Thyroid gland (tissue), 4 donors: ENCODE measurements around the gene KLHL21. TPM values are rescaled to one million over a fixed set of nuclear protein-coding genes. Genes with fewer than 3 reads are reported as not detected.

ENCODE experiments used
- DNase-seq, 2 donors: peaks; one replicate each; pipeline ENCODE4 v3.0.0-alpha.2; 2019
- H3K27ac ChIP-seq, 3 donors: fragments of 200-600 bp; sonication (generic); 1 replicate in 2 of 3; 2 replicates in 1 of 3; pipeline ENCODE4 v1.5.1; 2016 to 2019; ENCODE audit warnings: mild to moderate bottlenecking in 1 of 3, moderate library complexity in 1 of 3
- H3K27me3 ChIP-seq: fragments of 200-600 bp; sonication (generic); one replicate; pipeline ENCODE4 v1.5.1; 2019
- H3K36me3 ChIP-seq, 2 donors: fragments of 200-600 bp; sonication (generic); one replicate each; pipeline ENCODE4 v1.5.1; 2016 to 2019
- H3K4me1 ChIP-seq, 2 donors: fragments of 200-600 bp; sonication (generic); one replicate each; pipeline ENCODE4 v1.5.1; 2017 to 2019
- H3K4me3 ChIP-seq, 3 donors: fragments of 200-600 bp; sonication (generic); replicated peaks in 1 of 3; 1 replicate in 2 of 3; 2 replicates in 1 of 3; pipeline ENCODE4 v1.5.1; 2016; ENCODE audit warnings: mild to moderate bottlenecking in 1 of 3
- H3K9me3 ChIP-seq: fragments of 200-600 bp; sonication (generic); one replicate; pipeline ENCODE4 v1.5.1; 2017
- POLR2A ChIP-seq, 2 donors: fragments of 450-650 bp; IDR thresholded peaks; one replicate each; pipeline ENCODE4 v1.6.1; 2017; ENCODE audit warnings: antibody characterized with exemption in 2 of 2, mild to moderate bottlenecking in 2 of 2, moderate library complexity in 1 of 2
- WGBS, 2 donors: methylation state at CpG; one replicate each; pipeline ENCODE4 v1.1.5; 2017; 5-methylcytosine and 5-hydroxymethylcytosine counted together
- intact Hi-C: fragments of 100-400 bp; cut with DNase I; formaldehyde crosslinking; loops from one replicate; pipeline ENCODE4 v1.15.1; 2023
- total RNA-seq, 4 donors: library from RNA; depleted of rRNA; stranded (reverse); fragments of >200 nt; gene quantifications; one replicate each; pipeline ENCODE4 v1.2.3, GENCODE V29; 2016
- TF ChIP-seq, protein P1 (sequence below), 6 experiments: fragments of 200-600 bp in 3 of 6; fragments of 450-650 bp in 3 of 6; sonication (generic) in 3 of 6; IDR thresholded peaks; one replicate each; pipeline ENCODE4 v1.5.1; 2016 to 2019; ENCODE audit warnings: antibody characterized with exemption in 6 of 6, mild to moderate bottlenecking in 2 of 6, inconsistent platforms in 1 of 6, moderate library complexity in 1 of 6

The KLHL21 gene
- total RNA-seq, 4 donors from 2014 or later, result 34.9 to 68.4 (median 44.6) TPM

DNA sequence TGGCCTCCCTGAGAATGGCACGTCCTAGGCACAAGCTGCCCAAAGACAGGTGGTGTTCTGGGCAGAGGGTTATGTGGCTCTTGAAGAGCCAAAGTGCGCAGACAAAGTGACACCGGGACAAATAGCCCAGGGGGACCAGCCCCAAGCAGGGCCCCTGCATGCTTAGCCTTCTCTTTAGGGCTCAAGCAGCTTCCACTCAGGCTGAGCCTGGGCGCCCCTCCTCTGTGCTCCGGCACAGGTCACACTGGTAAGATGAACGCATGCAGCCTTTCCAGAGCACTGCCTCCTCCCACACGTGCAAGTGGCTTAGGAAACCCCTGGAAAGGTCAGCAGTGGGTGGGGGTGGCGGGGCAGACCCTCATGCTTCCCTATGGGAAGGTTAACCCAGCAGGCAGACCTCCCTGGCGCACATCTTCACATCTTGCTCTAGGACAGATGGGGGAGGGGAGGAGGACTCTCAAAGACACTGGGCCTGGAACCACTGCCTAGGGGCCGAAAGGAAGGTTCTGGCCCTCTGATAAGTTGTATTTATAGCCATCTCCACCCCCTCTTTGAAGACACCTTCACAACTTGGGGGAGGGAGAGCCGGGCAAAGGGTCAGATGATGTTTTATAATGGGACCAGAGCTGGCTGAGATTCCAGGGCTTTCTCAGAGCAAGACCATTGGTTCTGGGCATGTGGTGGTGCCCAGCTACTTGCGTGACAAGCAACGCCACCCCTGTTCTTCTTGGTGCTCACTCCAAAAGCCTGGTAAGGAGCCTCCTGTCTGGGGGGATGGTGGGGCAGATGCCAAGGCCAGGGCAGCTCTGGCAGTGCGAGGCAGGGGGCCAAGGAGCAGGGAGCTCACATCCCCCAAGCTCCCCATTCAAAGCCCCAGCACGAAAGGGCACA lies 5.5 kb downstream of the KLHL21 start:
- no peak for TF ChIP-seq POLR2A (IDR thresholded peaks at IDR 0.05)
- TF ChIP-seq, protein P1, sequence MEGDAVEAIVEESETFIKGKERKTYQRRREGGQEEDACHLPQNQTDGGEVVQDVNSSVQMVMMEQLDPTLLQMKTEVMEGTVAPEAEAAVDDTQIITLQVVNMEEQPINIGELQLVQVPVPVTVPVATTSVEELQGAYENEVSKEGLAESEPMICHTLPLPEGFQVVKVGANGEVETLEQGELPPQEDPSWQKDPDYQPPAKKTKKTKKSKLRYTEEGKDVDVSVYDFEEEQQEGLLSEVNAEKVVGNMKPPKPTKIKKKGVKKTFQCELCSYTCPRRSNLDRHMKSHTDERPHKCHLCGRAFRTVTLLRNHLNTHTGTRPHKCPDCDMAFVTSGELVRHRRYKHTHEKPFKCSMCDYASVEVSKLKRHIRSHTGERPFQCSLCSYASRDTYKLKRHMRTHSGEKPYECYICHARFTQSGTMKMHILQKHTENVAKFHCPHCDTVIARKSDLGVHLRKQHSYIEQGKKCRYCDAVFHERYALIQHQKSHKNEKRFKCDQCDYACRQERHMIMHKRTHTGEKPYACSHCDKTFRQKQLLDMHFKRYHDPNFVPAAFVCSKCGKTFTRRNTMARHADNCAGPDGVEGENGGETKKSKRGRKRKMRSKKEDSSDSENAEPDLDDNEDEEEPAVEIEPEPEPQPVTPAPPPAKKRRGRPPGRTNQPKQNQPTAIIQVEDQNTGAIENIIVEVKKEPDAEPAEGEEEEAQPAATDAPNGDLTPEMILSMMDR (IDR thresholded peaks at IDR 0.05), result no peak
- Histone ChIP-seq H3K36me3 (peaks cover 43 to 64% of the 10 kb centered on the region in 2 donors), H3K27me3 (no peaks in the 10 kb centered on the region), H3K4me3 (no peak overlapping the region), H3K27ac (no peak overlapping the region), H3K4me1 (peaks cover 20 to 39% of the 10 kb centered on the region in 2 donors), H3K9me3 (no peaks in the 10 kb centered on the region)
- 87 to 100% methylated on average over 5 to 13 of the region's 15 CpGs for WGBS, 2 donors
- intact Hi-C loops, result no loop called here
- no peak for DNase-seq

DNA sequence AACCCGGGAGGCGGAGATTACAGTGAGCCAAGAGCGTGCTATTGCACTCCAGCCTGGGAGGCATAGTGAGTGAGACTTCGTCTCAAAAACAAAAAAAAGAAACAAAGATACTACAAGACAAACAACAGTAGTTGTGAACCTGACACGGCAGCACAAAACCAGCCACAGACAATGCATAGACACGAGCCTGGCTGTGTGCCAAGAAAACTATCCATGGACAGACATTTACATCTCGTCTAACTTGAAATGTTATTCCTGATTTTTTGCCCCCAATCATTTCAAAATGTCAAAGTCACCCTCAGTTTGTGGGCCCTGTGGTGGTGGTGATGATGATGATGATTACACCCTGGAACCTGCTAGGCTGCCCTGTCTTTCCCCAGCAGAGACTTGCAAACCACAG lies 6.3 kb downstream of the KLHL21 start:
- WGBS, 2 donors, result 71 to 72% methylated on average over 7 of the region's 7 CpGs
- DNase-seq, result no peak
- no peak overlapping the region for H3K4me3 ChIP-seq
- H3K27me3 ChIP-seq, result no peaks in the 10 kb centered on the region
- H3K9me3 ChIP-seq, result no peaks in the 10 kb centered on the region
- intact Hi-C loops, result no loop called here
- peaks cover 20 to 39% of the 10 kb centered on the region in 2 donors for H3K4me1 ChIP-seq
- peaks cover 43 to 64% of the 10 kb centered on the region in 2 donors for H3K36me3 ChIP-seq
- TF ChIP-seq POLR2A (IDR thresholded peaks at IDR 0.05), result no peak
- TF ChIP-seq, protein P1 (IDR thresholded peaks at IDR 0.05), result no peak
- no peak overlapping the region for H3K27ac ChIP-seq

DNA sequence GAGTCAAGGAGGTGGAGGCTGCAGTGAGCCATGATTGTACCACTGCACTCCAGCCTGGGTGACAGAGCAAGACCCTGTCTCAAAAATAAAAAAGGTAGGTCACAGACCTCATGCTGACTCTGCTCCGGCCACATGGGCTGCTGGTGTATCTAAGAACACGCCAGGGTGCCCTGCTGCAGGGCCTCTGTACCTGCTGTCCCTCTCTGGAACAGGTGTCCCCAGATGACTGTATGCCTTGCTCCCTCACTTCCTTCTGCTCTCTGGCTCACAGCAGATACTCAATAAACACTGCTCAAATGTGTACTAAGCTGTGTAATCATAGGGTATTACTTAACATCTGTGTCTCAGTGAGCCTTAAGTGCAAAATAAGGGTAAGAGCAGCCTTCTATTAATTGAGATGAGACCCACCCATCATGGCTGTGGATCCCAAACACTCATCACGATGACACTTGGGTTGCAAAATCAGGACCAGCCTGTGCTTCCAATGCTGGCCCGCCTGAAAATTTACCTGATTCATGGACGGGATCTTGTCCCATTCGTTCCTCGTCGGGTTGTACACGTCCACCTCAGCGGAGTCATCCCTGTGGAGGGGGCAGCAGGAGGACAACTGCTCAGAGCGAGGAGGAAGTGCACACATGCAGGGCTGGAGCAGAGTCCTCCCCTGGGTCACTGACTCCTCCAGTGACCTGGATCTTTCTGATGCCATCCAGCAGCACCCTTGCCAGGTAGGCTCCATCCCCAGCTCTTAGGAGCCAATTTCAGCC lies 7.5 kb downstream of the KLHL21 start:
- no peak for DNase-seq
- no peaks in the 10 kb centered on the region for H3K27me3 ChIP-seq
- H3K27ac ChIP-seq, result no peak overlapping the region
- H3K36me3 ChIP-seq, result peaks cover 43 to 69% of the 10 kb centered on the region in 2 donors
- peaks cover 14 to 35% of the 10 kb centered on the region in 2 donors for H3K4me1 ChIP-seq
- intact Hi-C loops, result no loop called here
- WGBS, 2 donors, result 95 to 96% methylated on average over 8 to 11 of the region's 11 CpGs
- no peak overlapping the region for H3K4me3 ChIP-seq
- no peaks in the 10 kb centered on the region for H3K9me3 ChIP-seq
- TF ChIP-seq POLR2A (IDR thresholded peaks at IDR 0.05), result no peak
- TF ChIP-seq, protein P1 (IDR thresholded peaks at IDR 0.05), result no peak

DNA sequence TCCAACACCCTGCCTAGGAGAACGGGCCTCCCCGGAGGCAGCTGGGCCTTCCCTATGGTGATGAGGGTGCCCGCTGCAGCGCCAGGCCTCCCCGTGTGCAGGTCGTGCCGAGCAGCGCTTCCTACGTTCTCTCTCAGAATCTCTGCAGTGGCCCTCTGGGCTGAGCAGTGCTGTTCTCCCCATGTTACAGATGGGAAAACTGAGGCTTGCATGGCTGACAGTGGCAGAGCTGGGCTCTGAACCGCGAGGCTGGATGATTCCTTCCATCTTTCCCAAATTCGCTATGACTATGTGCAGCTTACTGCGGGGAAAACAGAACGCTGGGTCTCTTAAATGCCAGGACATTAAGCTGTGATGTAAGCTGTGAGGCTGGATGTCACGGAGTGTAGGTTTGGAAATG lies 8.9 kb downstream of the KLHL21 start:
- Histone ChIP-seq H3K27ac (no peak overlapping the region), H3K9me3 (no peaks in the 10 kb centered on the region), H3K36me3 (peaks cover 51 to 78% of the 10 kb centered on the region in 2 donors), H3K4me3 (no peak overlapping the region), H3K4me1 (peaks cover 4 to 21% of the 10 kb centered on the region in 2 donors), H3K27me3 (no peaks in the 10 kb centered on the region)
- TF ChIP-seq POLR2A (IDR thresholded peaks at IDR 0.05), result no peak
- TF ChIP-seq, protein P1 (IDR thresholded peaks at IDR 0.05), result no peak
- WGBS, 2 donors, result 96 to 99% methylated on average over 13 to 14 of the region's 15 CpGs
- intact Hi-C loops, result no loop called here
- no peak for DNase-seq
